GM19238 (cell line): ENCODE data around the gene ZG16.
"Not testable (repeated sequence)": the region's sequence is repeated elsewhere in the genome, so short reads cannot be mapped to it uniquely, and the experiment has no call there.

Experiments
- DNase-seq: peaks from one replicate; pipeline ENCODE4 v3.0.0; 2011; ENCODE audit warnings: low spot score; ENCODE audit not compliant: insufficient read length

Gene ZG16

DNA sequence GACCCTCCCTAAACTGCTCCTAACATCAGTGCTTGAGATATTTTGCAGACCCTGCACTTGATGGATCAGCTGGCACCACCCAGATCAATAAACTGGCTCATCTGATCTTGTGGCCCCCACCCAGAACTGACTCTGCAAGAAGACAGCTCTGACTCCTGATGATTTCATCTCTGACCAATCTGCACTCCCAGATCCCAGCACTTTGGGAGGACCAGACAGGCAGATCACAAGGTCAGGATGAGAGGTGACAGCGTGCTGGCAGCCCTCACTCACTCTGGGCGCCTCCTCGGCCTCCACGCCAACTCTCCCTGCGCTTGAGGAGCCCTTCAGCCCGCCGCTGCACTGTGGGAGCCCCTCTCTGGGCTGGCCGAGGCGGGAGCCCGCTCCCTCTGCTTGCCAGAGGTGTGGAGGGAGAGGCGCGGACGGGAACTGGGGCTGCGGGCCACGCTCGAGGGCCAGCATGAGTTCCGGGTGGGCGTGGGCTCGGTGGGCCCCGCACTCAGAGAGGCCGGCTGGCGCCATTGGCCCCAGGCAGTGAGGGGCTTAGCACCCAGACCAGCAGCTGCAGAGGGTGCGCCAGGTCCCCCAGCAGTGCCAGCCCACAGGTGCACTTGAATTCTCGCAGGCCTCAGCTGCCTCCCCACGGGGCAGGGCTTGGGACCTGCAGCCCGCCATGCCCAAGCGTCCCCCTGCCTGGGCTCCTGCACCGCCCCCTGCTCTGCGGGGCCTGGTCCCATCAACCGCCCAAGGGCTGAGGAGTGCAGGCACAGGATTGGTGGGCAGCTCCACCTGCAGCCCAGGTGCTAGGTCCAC is 29.9 kb upstream of the ZG16 start:
- DNase-seq, result no peak

DNA sequence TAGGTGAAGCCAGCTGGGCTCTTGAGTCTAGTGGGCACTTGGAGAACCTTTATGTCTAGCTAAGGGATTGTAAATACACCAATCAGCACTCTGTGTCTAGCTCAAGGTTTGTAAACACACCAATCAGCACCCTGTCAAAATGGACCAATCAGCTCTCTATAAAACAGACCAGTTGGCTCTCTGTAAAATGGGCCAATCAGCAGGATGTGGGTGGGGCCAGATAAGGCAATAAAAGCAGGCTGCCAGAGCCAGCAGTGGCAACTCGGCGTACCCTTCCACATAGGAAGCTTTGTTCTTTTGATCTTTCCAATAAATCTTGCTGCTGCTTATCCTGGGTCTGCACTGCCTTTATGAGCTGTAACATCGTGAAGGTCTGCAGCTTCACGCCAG is 29.3 kb upstream of the ZG16 start:
- DNase-seq, result not testable (repeated sequence)

DNA sequence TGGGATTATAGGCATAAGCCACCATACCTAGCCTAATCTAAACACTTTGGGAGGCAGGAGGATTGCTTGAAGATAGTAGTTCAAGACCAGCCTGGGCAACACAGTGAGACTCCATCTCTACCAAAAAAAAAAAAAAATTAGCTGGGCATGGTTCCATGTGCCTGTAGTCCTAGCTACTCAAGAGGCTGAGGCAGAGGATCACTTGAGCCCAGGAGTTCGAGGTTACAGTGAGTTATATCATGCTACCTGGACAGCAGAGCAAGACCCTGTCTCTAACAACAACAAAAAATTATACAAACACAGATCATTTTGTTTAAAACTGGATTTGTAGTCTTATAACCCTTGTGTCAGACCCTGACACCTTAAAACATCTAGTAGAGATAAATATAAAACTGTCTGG is 24.5 kb upstream of the ZG16 start:
- DNase-seq, result no peak

DNA sequence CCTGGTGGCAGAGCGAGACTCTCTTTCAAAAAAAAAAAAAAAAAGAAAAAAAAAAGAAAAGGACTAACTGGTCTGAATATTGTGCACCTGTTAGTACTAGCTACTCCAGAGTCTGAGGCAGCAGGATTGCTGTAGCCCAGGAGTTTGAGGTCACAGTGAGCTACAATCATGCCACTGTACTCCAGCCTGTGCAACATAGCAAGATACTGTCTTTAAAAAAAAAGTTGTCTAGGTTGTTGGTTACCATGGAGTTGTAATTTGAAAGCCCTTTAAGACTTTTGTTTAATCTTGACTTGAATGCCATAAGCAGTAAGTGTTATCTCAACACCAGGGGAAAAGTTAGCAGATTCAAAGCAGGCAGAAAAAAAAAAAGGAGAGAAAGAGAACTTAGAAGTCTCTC is 21.4 kb upstream of the ZG16 start:
- DNase-seq, result no peak

DNA sequence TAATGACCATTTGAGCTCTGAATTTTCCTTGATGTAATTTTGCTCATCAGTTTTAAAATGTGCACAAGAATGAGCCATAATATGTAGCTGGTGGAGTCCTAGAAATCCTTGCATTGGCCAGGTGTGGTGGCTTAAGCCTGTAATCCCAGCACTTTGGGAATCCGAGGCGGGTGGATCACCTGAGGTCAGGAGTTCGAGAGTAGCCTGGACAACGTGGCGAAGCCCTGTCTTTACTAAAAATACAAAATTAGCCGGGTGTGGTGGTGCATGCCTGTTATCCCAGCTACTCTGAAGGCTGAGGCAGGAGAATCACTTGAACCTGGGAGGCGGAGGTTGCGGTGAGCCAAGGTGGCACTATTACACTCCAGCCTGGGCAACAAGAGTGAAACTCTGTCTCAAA is 21.0 kb upstream of the ZG16 start:
- not testable (repeated sequence) for DNase-seq

DNA sequence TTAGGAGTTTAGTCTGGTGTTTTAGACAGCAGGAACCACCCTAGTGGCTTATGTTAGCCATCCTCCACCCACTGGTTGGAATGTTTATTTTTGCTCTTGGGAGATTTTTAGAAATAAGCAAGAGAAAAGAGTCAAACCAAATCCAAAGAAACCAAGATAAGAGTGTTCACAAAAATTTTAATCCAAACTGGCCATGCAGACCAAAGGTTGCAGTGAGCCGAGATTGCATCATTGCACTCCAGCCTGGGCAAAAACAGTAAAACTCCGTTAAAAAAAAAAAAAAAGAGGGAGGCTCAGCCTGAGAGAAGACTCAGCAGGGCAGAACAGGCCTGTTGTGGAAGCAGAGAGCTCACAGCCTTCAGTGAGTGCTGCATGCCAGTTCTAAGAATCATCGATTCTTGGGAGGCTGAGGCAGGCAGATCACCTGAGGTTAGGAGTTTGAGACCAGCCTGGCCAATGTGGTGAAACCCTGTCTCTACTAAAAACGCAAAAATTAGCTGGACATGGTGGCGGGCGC is 20.0 kb upstream of the ZG16 start:
- no peak for DNase-seq

DNA sequence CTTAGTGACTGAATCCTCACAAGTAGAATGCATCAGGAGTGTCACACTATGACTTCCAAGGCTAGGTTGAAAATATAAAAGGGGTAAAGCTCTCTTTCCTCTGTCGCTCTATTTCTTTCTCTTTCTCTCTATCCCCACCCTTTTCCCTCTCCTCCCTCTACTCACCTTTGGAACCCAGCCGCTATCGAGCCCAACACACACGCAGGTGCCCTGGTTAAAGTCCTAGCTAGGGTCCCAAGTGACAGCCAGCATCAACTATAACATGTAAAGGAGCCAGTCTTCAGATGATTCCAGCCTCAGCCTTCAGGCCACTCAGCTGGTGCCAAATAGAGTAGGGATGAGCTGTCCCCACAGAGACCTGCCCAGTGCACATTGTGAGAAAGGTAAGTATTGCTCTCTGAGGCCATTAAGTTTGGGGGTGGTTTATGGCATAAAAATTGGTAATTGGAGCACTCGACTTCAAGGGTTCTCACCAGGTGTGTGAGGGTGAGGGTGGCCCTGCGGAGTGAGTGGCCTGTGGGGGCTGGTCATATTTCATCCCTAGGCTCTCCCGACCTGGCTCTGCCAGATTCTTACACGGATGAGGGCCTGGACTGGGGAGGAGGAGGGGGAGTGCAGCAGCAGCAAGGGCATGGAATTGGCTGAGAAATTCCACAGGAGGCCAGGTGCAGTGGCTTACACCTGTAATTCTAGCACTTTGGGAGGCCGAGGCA is 17.3 kb upstream of the ZG16 start:
- no peak for DNase-seq

DNA sequence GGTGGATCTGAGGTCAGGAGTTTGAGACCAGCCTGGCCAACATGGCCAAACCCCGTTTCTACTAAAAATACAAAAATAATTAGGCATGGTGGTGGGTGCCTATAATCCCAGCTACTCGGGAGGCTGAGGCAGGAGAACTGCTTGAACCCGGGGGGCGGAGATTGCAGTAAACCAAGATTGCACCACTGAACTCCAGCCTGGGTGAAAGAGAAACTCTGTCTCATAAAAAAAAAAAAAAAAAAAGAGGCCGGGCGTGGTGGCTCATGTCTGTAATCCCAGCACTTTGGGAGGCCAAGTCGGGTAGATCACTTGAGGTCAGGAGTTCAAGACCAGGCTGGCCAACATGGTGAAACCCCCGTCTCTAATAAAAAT is 16.8 kb upstream of the ZG16 start:
- not testable (repeated sequence) for DNase-seq

DNA sequence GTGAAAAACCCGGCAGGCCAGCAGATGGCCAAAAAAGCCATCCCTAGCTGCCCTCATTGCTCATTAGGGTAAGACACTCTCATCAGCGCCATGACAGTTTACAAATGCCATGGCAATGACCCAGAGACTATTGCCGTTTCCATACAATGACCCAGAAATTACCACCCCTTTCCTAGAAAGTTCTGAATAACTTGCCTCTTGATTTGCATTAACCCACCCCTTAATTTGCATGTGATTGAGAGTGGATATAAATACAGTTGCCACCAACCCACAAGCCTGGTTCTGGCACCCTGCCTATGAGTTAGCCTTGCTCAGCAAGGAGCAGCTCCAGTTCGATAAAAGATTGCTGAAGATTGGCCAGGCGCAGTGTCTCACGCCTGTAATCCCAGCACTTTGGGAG is 16.2 kb upstream of the ZG16 start:
- no peak for DNase-seq

DNA sequence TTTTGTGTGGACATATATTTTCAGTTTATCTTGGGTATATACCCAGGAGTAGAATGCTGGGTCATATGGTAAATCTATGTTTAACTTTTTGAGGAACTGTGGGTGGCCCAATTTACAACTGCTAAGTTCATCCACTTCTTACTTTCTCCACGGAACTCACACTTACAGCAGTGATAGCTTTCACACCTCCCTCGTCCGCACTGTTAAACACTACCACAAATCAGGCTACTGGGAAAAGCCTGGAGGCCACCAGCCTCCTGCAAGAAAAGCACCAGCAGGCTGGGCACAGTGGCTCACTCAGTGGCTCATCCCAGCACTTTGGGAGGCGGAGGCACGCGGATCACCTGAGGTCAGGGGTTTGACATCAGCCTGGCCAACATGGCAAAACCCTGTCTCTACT is 14.7 kb upstream of the ZG16 start:
- no peak for DNase-seq

DNA sequence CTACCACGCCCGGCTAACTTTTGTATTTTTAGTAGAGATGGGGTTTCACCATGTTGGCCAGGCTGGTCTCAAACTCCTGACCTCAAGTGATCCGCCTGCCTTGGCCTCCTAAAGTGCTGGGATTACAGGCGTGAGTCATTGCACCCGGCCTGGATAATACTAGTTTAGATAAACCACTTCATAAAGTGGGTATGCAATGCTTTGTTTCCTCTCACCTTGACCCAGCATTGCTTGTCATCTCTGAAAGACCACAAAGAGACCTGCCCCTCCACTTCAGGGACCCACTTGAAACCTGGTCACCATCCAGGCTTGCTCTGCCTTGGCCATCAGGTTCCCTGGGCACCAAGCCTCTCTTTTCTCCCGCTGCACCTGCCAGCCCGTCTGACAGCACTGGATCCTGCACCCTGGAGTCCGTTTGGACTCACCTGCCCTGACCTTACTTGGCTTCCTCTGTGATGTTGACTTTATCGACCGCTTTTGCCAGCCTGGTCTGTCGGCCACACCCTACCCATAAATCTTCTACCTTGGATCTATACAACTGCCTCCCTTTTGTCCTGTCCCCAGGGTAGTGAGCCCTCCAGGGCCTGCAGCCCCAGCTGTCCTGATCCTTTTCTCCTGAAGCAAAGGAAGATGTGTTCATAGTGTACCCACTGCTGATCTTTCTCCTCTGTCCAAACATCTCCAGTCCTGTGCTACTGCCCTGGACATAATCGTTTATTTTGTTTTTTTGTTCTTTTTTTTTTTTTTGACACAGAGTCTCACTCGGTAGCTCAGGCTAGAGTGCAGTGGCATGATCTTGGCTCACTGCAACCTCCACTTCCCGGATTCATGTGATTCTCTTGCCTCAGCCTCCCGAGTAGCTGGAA is 12.7 kb upstream of the ZG16 start:
- DNase-seq, result no peak

DNA sequence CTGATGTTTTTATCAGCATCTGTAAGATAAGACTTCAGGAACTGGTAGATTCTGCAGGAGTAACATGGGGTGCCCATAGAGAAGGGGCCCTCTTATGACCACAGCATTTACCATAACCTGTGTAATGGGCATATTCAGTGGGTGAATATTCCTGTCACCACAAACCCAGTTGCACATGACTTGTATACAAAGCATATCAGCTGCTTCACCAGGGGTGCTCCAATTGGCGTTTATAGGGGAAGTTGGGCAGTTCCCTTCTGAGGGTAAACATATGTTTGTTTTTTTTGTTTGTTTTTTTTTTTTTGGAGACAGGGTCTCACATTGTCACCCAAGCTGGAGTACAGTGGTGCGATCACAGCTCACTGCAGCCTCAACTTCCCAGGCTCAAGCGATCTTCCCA is 11.5 kb upstream of the ZG16 start:
- no peak for DNase-seq

DNA sequence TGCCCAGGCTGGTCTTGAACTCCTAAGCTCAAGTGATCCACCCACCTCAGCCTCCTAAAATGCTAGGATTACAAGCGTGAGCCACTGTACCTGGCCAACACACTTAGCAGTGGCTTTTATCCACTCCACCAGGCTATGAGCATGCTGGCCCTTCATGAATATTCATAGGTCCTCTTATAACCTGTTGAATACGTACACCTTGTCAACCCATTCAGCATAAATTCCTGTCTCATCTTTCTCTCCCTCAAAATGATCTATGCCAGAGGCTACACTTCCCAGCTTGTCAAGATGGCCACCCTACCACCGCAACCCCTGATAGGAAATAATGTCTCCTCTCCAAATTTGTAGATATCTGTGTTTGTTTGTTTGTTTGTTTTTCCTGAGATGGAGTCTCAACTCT is 11.0 kb upstream of the ZG16 start:
- DNase-seq, result no peak

DNA sequence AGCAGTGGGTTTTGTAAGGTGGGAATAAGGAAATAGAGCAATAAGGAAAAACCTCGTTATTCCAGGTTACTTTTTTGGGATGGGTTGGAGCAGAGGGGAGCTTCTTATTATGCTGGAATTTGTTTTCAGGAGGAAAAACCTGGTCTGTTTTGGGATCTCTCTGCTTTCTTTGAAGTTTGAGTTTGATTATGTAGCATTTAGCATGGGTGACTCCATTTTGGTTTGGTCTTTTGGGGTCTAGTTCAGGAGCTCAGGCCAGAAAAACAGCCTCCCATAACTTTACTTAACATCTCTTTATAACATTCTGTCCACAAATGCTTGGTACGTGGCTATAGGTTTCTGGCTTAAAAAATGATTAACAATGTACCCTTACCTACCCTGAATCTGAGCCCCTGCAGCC is 8.5 kb upstream of the ZG16 start:
- DNase-seq, result no peak

DNA sequence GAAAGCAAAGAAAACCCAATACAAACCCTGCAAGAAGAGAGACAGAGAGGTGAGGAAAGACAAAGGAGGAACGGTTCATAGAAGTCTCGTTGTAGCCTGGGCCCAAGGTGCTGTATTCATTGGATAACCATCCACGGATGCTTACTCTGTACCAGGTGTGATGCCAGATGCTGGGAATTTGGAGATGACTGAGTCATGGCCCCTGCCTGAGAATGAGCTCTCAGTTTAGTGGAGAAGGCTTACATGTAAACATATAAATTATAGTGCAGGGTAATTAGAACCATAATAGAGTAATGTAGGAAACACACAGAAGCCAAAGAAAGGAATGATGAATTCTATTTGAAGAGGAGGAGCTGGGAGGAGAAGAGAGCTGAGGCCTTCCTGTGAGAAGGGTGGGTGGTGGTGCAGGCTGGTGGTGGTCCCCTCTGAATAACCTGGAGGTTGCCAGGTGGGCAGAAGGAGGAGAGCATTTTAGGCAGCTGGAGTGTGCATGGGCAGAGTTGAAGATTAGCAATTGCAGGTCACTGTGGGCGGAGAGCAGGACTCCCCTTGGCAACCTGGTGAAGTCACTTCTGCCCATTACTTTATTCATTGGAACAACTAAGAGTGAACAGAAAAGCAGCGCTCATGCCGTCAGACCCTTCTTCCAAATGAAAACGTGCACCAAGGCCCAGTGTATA is 7.7 kb upstream of the ZG16 start:
- no peak for DNase-seq

DNA sequence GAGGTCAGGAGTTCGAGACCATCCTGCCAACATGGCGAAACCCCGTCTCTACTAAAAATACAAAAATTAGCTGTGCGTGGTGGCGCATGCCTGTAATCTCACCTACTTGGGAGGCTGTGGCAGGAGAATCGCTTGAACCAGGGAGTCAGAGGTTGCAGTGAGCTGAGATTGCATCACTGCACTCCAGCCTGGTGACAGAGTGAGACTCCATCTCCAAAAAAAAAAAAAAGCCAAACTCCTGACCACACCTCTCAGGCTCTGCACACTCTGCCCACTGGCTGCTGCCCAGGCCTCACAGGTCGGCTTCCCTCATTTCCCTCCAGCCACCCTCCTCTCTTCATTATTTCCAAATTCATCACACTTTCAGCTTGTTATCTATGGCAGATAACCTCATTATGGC is 5.7 kb upstream of the ZG16 start:
- not testable (repeated sequence) for DNase-seq

DNA sequence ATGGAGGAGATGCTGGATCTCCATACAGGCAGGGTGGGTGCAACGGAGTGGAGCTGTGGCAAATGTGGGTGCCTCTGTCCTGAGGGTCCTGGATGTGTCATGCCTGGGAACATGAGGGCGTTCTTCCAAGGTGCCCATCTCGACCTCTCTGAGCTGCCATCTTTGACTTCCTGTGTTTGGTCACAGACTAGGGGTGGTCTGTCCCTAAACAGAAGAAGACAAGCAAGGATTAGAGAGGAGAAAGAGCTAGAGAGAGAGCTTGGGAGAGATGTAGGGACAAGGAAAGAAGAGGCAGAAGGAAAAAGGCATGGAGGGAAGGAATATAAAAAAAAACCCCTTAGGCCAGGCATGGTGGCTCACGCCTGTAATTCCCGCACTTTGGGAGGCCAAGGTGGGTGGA is 3.3 kb upstream of the ZG16 start:
- no peak for DNase-seq

DNA sequence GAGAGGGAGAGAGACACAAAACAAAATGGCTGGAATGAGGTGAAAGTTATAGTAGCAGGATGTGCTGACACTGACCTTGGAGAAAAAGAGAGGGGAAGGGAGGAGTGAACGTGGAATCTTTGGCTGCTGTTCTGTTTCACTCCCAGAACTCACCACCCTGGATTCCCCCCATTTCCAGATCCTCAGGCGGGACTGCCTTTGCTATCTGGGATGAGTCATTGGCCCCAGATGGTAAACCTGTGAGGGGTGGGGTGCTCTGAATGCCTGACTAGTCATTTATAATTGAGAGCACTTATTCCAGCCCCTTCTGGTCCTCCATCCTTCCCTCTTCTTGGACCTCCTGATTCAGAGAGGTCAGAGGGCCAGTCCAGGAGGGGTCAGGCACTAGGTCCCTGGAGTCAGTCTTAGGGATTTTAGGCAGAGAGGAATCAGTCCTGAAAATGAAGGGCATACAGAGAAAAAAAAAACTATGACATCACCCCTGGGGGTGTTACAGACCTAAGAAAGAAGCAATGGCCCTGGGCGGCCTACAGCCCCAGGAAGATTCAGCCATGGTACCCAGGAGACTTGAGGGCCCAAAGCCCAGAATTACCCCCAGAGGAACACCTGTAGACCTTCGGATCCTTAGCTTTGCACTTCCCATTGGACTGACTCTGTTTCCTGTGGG is 2.2 kb upstream of the ZG16 start:
- DNase-seq, result no peak

DNA sequence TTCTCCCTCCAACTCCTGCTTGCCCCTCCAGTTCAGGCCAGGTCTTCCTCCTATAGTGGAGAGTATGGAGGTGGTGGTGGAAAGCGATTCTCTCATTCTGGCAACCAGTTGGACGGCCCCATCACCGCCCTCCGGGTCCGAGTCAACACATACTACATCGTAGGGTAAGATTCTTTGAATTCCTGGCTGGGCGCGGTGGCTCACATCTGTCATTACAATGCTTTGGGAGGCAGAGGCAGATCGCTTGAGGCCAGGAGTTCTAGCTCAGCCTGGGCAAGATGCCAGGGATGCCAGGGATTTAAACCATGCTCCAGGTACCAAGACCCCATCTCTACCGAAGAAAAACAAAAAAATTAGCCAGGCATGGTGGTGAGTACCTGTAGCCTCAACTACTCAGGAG is 1.4 kb downstream of the ZG16 start:
- no peak for DNase-seq

DNA sequence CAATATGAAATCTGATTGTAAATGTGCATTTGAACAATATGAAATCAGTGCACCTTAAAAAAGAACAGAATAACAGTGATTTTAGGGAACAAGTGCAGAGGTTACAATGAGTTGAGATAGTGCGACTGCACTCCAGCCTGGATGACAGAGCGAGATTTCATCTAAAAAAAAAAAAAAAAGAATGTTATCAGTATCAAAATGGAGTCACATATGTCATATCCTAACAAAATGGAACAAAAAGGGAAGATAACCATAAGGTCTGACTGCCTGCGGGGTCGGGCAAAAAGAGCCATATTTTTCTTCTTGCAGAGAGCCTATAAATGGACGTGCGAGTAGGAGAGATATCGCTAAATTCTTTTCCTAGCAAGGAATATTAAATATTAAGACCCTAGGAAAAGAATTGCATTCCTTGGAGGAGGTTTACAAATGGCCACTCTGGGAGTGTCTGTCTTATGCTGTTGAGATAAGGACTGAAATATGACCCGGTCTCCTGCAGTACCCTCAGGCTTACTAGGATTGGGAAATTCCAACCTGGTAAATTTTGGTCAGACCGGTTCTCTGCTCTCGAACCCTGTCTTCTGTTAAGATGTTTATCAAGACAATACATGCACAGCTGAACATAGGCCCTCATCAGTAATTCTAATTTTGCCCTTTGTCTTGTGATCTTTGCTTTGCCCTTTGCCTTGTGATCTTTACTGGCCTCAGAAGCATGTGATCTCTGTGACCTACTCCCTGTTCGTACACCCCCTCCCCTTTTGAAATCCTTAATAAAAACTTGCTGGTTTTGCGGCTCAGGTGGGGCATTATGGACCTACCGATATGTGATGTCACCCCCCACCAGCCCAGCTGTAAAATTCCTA is 5.3 kb downstream of the ZG16 start:
- DNase-seq, result not testable (repeated sequence)
